ENCODE measurements around the gene IL7R.

DNA sequence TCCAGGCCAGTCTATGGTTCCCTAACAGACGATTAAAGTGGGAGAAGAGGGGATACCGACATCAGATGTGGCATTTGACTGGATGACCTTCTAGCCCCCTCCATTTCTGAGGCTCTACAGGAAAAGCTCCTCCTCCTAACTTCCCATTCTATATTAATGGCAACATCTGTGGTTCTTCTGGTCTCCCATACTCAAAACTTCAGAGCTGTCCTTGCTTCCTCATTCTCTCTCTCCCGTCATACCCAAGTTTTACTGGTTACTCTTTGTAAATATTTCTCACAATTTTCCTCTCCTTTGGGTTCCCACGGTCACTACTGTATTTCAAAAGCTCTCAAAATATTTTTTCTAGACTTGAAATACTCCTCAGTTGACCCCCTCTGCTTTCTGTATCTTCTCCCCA lies 36.0 kb upstream of the IL7R start:
- TF ChIP-seq, protein P1, sequence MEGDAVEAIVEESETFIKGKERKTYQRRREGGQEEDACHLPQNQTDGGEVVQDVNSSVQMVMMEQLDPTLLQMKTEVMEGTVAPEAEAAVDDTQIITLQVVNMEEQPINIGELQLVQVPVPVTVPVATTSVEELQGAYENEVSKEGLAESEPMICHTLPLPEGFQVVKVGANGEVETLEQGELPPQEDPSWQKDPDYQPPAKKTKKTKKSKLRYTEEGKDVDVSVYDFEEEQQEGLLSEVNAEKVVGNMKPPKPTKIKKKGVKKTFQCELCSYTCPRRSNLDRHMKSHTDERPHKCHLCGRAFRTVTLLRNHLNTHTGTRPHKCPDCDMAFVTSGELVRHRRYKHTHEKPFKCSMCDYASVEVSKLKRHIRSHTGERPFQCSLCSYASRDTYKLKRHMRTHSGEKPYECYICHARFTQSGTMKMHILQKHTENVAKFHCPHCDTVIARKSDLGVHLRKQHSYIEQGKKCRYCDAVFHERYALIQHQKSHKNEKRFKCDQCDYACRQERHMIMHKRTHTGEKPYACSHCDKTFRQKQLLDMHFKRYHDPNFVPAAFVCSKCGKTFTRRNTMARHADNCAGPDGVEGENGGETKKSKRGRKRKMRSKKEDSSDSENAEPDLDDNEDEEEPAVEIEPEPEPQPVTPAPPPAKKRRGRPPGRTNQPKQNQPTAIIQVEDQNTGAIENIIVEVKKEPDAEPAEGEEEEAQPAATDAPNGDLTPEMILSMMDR (conservative IDR thresholded peaks at IDR 0.05 in 1 of 2, IDR thresholded peaks at IDR 0.05 in 1 of 2; ENCODE audit: low read depth in 1 of 2, low read length in 2 of 2), result no peak
- TF ChIP-seq EZH2 (IDR thresholded peaks at IDR 0.05; ENCODE audit: low read length, missing control alignments), result no peak
